Astrocyte (in vitro differentiated cells and primary cell): Measurements from ENCODE around the gene TSPEAR. TPM values are rescaled to one million over a fixed set of nuclear protein-coding genes. Genes with fewer than 3 reads are reported as not detected.

ENCODE experiments used
- DNase-seq: peaks from one replicate; pipeline ENCODE4 v3.0.0-alpha.2; 2010; ENCODE audit warnings: low read depth
- FAIRE-seq: peaks from 2 replicates; lab custom pipeline; 2011; peaks lifted over from hg19 to GRCh38; lab: Jason Lieb, UNC
- H2AFZ ChIP-seq: 2 replicates; pipeline ENCODE4 v1.6.0; 2012; ENCODE audit warnings: low read depth, low read length, inconsistent platforms
- H3K27ac ChIP-seq: 2 replicates; pipeline ENCODE4 v1.5.1; 2011; ENCODE audit warnings: low read depth, low read length, inconsistent platforms
- H3K27me3 ChIP-seq: 2 replicates; pipeline ENCODE4 v1.6.0; 2011; ENCODE audit warnings: low read length, inconsistent platforms; ENCODE audit not compliant: insufficient read depth
- H3K36me3 ChIP-seq: 2 replicates; pipeline ENCODE4 v1.5.1; 2011; ENCODE audit warnings: low read length, inconsistent platforms; ENCODE audit not compliant: insufficient read depth
- H3K4me1 ChIP-seq: 2 replicates; pipeline ENCODE4 v1.5.1; 2011; ENCODE audit warnings: low read length, inconsistent platforms; ENCODE audit not compliant: insufficient read depth
- H3K4me2 ChIP-seq: 2 replicates; pipeline ENCODE4 v1.6.0; 2012; ENCODE audit warnings: low read length, inconsistent platforms
- H3K4me3 ChIP-seq: 2 replicates; pipeline ENCODE4 v1.5.1; 2011; ENCODE audit warnings: low read depth, mild to moderate bottlenecking, low read length, inconsistent platforms; ENCODE audit not compliant: insufficient read depth
- H3K79me2 ChIP-seq: 2 replicates; pipeline ENCODE4 v1.6.0; 2012; ENCODE audit warnings: mild to moderate bottlenecking, low read length, inconsistent platforms; ENCODE audit not compliant: insufficient read depth
- H3K9ac ChIP-seq: 2 replicates; pipeline ENCODE4 v1.6.0; 2012; ENCODE audit warnings: mild to moderate bottlenecking, low read length, inconsistent platforms
- H3K9me3 ChIP-seq: 2 replicates; pipeline ENCODE4 v1.5.1; 2012; ENCODE audit warnings: low read depth, mild to moderate bottlenecking, low read length, inconsistent platforms; ENCODE audit not compliant: insufficient read depth
- H4K20me1 ChIP-seq: 2 replicates; pipeline ENCODE4 v1.6.0; 2012; ENCODE audit warnings: low read length, inconsistent platforms; ENCODE audit not compliant: insufficient read depth
- H3K27ac Mint-ChIP-seq: one replicate; pipeline ENCODE4 v1.8.0; 2021; ENCODE audit warnings: mild to moderate bottlenecking, mixed read lengths; ENCODE audit not compliant: unreplicated experiment
- H3K27me3 Mint-ChIP-seq: one replicate; pipeline ENCODE4 v1.8.0; 2021; ENCODE audit warnings: low read depth, mixed read lengths; ENCODE audit not compliant: unreplicated experiment
- H3K36me3 Mint-ChIP-seq: one replicate; pipeline ENCODE4 v1.8.0; 2021; ENCODE audit warnings: low read depth, mixed read lengths; ENCODE audit not compliant: unreplicated experiment
- H3K4me1 Mint-ChIP-seq: one replicate; pipeline ENCODE4 v1.8.0; 2021; ENCODE audit warnings: low read depth, mixed read lengths; ENCODE audit not compliant: unreplicated experiment
- H3K4me3 Mint-ChIP-seq: one replicate; pipeline ENCODE4 v1.8.0; 2021; ENCODE audit warnings: mild to moderate bottlenecking, moderate library complexity, mixed read lengths; ENCODE audit not compliant: unreplicated experiment
- H3K9me3 Mint-ChIP-seq: one replicate; pipeline ENCODE4 v1.8.0; 2021; ENCODE audit warnings: mild to moderate bottlenecking, mixed read lengths; ENCODE audit not compliant: unreplicated experiment
- EZH2 ChIP-seq: IDR thresholded peaks from 2 replicates; pipeline ENCODE4 v1.6.1; 2012; ENCODE audit warnings: mild to moderate bottlenecking, low read length, inconsistent platforms; ENCODE audit not compliant: insufficient read depth
- total RNA-seq: library from RNA; stranded (reverse); gene quantifications from 2 replicates; pipeline ENCODE4 v1.2.1, GENCODE V29; 2021
- TF ChIP-seq, protein P1 (sequence below): IDR thresholded peaks from 2 replicates; pipeline ENCODE4 v1.5.1; 2011; ENCODE audit warnings: low read depth, mild to moderate bottlenecking, inconsistent platforms, low read length, moderate library complexity; ENCODE audit not compliant: insufficient read depth

TSPEAR gene
- total RNA-seq, 1 donor from 2014 or later, result not detected

DNA sequence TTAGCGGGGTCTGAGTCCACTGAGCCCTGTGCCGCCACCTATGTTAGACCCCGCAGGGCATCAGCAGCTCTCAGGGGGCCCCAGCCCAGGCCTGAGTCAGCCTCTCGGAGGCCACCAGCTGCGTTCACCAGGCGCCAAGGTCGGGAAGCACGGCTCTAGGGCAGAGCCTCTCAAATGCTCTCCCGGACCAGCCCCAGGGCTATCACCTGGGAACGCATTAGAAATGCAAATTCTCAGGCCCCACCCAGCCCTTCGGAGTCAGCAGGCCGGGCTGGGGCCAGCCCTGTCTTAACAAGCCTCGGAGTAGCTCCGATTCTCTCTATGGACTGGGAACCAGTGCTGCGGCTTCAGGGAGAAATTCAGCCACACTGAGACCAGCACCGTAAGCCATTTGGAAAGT, 37.2 kb upstream of the TSPEAR start:
- H3K27ac Mint-ChIP-seq, result no peak overlapping the region
- no peak overlapping the region for H3K4me3 Mint-ChIP-seq
- Histone ChIP-seq H3K4me3 (no peak overlapping the region), H3K79me2 (no peaks in the 10 kb centered on the region), H3K4me1 (no peaks in the 10 kb centered on the region), H3K27me3 (no peaks in the 10 kb centered on the region), H3K9me3 (no peaks in the 10 kb centered on the region), H3K9ac (no peak overlapping the region), H4K20me1 (no peaks in the 10 kb centered on the region), H3K27ac (no peak overlapping the region), H2AFZ (no peak overlapping the region), H3K36me3 (no peaks in the 10 kb centered on the region), H3K4me2 (no peak overlapping the region)
- no peaks in the 10 kb centered on the region for H3K4me1 Mint-ChIP-seq
- H3K27me3 Mint-ChIP-seq, result peaks cover 28% of the 10 kb centered on the region
- no peak for DNase-seq
- H3K9me3 Mint-ChIP-seq, result peaks cover 8% of the 10 kb centered on the region
- no peak for TF ChIP-seq EZH2
- TF ChIP-seq, protein P1, sequence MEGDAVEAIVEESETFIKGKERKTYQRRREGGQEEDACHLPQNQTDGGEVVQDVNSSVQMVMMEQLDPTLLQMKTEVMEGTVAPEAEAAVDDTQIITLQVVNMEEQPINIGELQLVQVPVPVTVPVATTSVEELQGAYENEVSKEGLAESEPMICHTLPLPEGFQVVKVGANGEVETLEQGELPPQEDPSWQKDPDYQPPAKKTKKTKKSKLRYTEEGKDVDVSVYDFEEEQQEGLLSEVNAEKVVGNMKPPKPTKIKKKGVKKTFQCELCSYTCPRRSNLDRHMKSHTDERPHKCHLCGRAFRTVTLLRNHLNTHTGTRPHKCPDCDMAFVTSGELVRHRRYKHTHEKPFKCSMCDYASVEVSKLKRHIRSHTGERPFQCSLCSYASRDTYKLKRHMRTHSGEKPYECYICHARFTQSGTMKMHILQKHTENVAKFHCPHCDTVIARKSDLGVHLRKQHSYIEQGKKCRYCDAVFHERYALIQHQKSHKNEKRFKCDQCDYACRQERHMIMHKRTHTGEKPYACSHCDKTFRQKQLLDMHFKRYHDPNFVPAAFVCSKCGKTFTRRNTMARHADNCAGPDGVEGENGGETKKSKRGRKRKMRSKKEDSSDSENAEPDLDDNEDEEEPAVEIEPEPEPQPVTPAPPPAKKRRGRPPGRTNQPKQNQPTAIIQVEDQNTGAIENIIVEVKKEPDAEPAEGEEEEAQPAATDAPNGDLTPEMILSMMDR, result no peak
- no peak for FAIRE-seq
- no peaks in the 10 kb centered on the region for H3K36me3 Mint-ChIP-seq

DNA sequence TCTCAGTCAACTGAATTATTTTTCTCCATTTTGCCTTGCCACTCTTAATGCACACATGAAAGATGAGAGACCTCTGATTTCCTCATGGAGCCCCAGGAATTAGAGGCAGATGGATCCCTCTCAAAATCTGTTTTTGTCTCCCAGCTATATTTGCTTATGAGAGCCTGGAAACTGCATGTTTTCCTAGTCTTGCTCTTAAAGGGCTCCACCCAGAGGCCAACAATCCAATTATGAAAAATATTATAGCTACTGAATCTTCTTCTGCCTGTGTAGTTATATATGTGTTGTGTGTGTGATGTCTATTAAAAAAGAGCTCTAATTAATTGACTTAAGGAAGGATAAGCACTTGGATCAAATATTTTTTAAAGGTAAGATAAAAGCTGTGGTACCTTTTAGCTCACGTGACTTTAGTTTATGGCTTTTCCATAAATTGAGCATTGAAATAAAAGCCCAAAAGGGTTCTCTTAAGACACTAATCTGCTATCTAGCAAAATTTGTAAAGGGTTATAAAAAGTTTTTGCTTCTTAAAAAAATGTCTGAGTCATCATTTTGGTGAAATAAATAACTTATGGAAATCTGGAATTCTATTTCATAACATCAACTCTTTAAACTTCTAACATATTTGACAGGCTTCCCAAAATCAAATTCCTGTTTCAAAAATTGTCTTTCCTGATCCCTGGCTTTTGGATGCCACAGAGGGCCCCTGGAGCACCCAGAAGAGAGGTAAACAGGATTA, 31.2 kb upstream of the TSPEAR start:
- no peak overlapping the region for H3K4me3 Mint-ChIP-seq
- no peak for DNase-seq
- no peaks in the 10 kb centered on the region for H3K36me3 Mint-ChIP-seq
- Histone ChIP-seq H3K79me2 (no peaks in the 10 kb centered on the region), H3K4me1 (no peaks in the 10 kb centered on the region), H4K20me1 (no peaks in the 10 kb centered on the region), H3K9me3 (peaks cover 20% of the 10 kb centered on the region), H3K36me3 (no peaks in the 10 kb centered on the region), H3K27me3 (peaks cover 2% of the 10 kb centered on the region), H3K4me2 (no peak overlapping the region), H3K4me3 (no peak overlapping the region), H3K27ac (no peak overlapping the region), H3K9ac (no peak overlapping the region), H2AFZ (no peak overlapping the region)
- no peaks in the 10 kb centered on the region for H3K4me1 Mint-ChIP-seq
- peaks cover 26% of the 10 kb centered on the region for H3K27me3 Mint-ChIP-seq
- FAIRE-seq, result no peak
- H3K27ac Mint-ChIP-seq, result no peak overlapping the region
- TF ChIP-seq, protein P1, result no peak
- TF ChIP-seq EZH2, result no peak
- peaks cover 24% of the 10 kb centered on the region for H3K9me3 Mint-ChIP-seq

- no peak overlapping the region for H3K4me3 Mint-ChIP-seq
- FAIRE-seq (no peak), DNase-seq (no peak)
- no peaks in the 10 kb centered on the region for H3K4me1 Mint-ChIP-seq
- no peaks in the 10 kb centered on the region for H3K79me2 ChIP-seq
- no peak overlapping the region for H3K4me2 ChIP-seq
- no peak overlapping the region for H3K4me3 ChIP-seq
- H3K9me3 ChIP-seq, result peaks cover 25% of the 10 kb centered on the region
- no peaks in the 10 kb centered on the region for H3K4me1 ChIP-seq
- no peaks in the 10 kb centered on the region for H3K36me3 Mint-ChIP-seq
- no peaks in the 10 kb centered on the region for H4K20me1 ChIP-seq
- no peaks in the 10 kb centered on the region for H3K36me3 ChIP-seq
- H2AFZ ChIP-seq, result no peak overlapping the region
- H3K27me3 ChIP-seq, result peaks cover 2% of the 10 kb centered on the region
- H3K27me3 Mint-ChIP-seq, result peaks cover 31% of the 10 kb centered on the region
- no peak overlapping the region for H3K27ac Mint-ChIP-seq
- TF ChIP-seq, protein P1, result no peak
- no peak for TF ChIP-seq EZH2
- no peak overlapping the region for H3K9ac ChIP-seq
- peaks cover 25% of the 10 kb centered on the region for H3K9me3 Mint-ChIP-seq
- H3K27ac ChIP-seq, result no peak overlapping the region
Measured at GRCh38 chr21:44741921-44742320, 30.5 kb upstream of the TSPEAR start.
